K562 (cell line): ENCODE data around the gene TBL1X. TPM values are rescaled to one million over a fixed set of nuclear protein-coding genes. Genes with fewer than 3 reads are reported as not detected.

Experiments
- ATAC-seq: fragments of 200-7000 bp; cut with Tn5 transposase; 3 replicates; pipeline ENCODE4 v1.9.1; 2020; ENCODE audit warnings: moderate library complexity
- BruUV-seq: library from RNA; stranded (reverse); fragments of 400-500 nt; replicated peaks from 2 replicates; lab custom pipeline; 2021; lab: Mats Ljungman, UMichigan
- CTCF ChIA-PET: fragments of 300-600 bp; formaldehyde crosslinking; extraction: SDS; loops from one replicate; lab custom pipeline; 2021; ENCODE audit warnings: low intra/inter-chr PET ratio; lab: Yijun Ruan, JAX
- POLR2A ChIA-PET: fragments of 300-600, 350-650 bp; sonication (Branson Sonifier 250); formaldehyde crosslinking; extraction: SDS; loops from one replicate; lab custom pipeline; 2021; ENCODE audit warnings: antibody characterized with exemption, inconsistent platforms; lab: Yijun Ruan, JAX
- DNase-seq, 4 experiments: peaks; one replicate each; pipeline versions ENCODE4 v3.0.0 to v3.0.0-alpha.2; 2011 to 2018; ENCODE audit warnings: low spot score in 3 of 4, mixed read lengths in 3 of 4; ENCODE audit errors: extremely low read depth in 1 of 4
- FAIRE-seq: peaks from 2 replicates; lab custom pipeline; 2011; peaks lifted over from hg19 to GRCh38; lab: Jason Lieb, UNC
- H2AFZ ChIP-seq: 2 replicates; pipeline ENCODE4 v1.6.0; 2011; ENCODE audit warnings: low read depth, low read length, control low read depth, inconsistent platforms
- H3K27ac ChIP-seq: fragments of 200-600 bp; 3 replicates; pipeline ENCODE4 v1.8.0; 2011; ENCODE audit warnings: low read depth, mild to moderate bottlenecking, control low read depth, inconsistent platforms, low read length, moderate library complexity, mixed read lengths; ENCODE audit errors: extremely low read depth
- H3K27me3 ChIP-seq, 2 experiments: fragments of 300-600 bp in 1 of 2; 2 replicates in 1 of 2; 3 replicates in 1 of 2; pipeline versions ENCODE4 v1.6.0 to v1.8.0; 2011; ENCODE audit warnings: inconsistent platforms in 2 of 2, low read length in 2 of 2, mild to moderate bottlenecking in 1 of 2, mixed read lengths in 1 of 2, moderate library complexity in 1 of 2; ENCODE audit not compliant: control insufficient read depth in 2 of 2, insufficient read depth in 2 of 2
- H3K36me3 ChIP-seq: fragments of 300-600 bp; 3 replicates; pipeline ENCODE4 v1.8.0; 2011; ENCODE audit warnings: mild to moderate bottlenecking, low read length, inconsistent platforms; ENCODE audit not compliant: control insufficient read depth, insufficient read depth
- H3K4me1 ChIP-seq, 2 experiments: fragments of 200-600 bp in 1 of 2; replicated peaks in 1 of 2; 2 replicates in 1 of 2; 3 replicates in 1 of 2; pipeline versions ENCODE4 v1.5.1 to v1.8.0; 2011; ENCODE audit warnings: inconsistent platforms in 2 of 2, low read length in 2 of 2, mild to moderate bottlenecking in 1 of 2, mixed read lengths in 1 of 2, moderate library complexity in 1 of 2; ENCODE audit not compliant: control insufficient read depth in 2 of 2, insufficient read depth in 2 of 2
- H3K4me2 ChIP-seq: 2 replicates; pipeline ENCODE4 v1.6.1; 2011; ENCODE audit warnings: low read length, control low read depth, inconsistent platforms, mixed read lengths; ENCODE audit not compliant: insufficient read depth
- H3K4me3 ChIP-seq: fragments of 200-600 bp; sonication (generic), shearing (Covaris generic); 2 replicates; pipeline ENCODE4 v1.5.1; 2016; ENCODE audit warnings: control low read depth, inconsistent platforms
- H3K79me2 ChIP-seq: fragments of 200-600 bp; 3 replicates; pipeline ENCODE4 v1.8.0; 2011; ENCODE audit warnings: low read length, inconsistent platforms; ENCODE audit not compliant: control insufficient read depth, insufficient read depth
- H3K9ac ChIP-seq, 2 experiments: 2 replicates each; pipeline versions ENCODE4 v1.6.0 to v1.6.1; 2011; ENCODE audit warnings: low read depth in 2 of 2, low read length in 2 of 2, control low read depth in 1 of 2, inconsistent platforms in 1 of 2, mild to moderate bottlenecking in 1 of 2, mixed read lengths in 1 of 2; ENCODE audit not compliant: insufficient read depth in 1 of 2
- H3K9me1 ChIP-seq: one replicate; pipeline ENCODE4 v1.6.0; 2011; ENCODE audit warnings: inconsistent platforms, mild to moderate bottlenecking, low read length, moderate library complexity; ENCODE audit not compliant: control insufficient read depth, insufficient read depth
- H3K9me3 ChIP-seq: replicated peaks from 2 replicates; pipeline ENCODE4 v1.5.1; 2011; ENCODE audit warnings: low read depth, low read length, inconsistent platforms; ENCODE audit not compliant: control insufficient read depth, insufficient read depth
- H4K20me1 ChIP-seq: replicated peaks from 2 replicates; pipeline ENCODE4 v1.6.1; 2011; ENCODE audit warnings: low read length, inconsistent platforms, mixed read lengths; ENCODE audit not compliant: control insufficient read depth, insufficient read depth
- MYNN ChIP-seq, 2 experiments: sonication (generic); formaldehyde crosslinking in 1 of 2; IDR thresholded peaks; 2 replicates each; pipeline versions ENCODE4 v1.5.0 to v1.6.1; 2016 to 2020; ENCODE audit warnings: antibody characterized with exemption in 1 of 2, missing genetic modification reagents in 1 of 2
- NFIC ChIP-seq: fragments of 450-650 bp; IDR thresholded peaks from 2 replicates; pipeline ENCODE4 v1.6.1; 2017; ENCODE audit warnings: mild to moderate bottlenecking, inconsistent platforms
- WGBS: fragments of 100-300 bp; shearing (Covaris generic); methylation state at CpG from one replicate; pipeline ENCODE4 v1.1.6; 2016; ENCODE audit warnings: low coverage, mixed read lengths; ENCODE audit not compliant: insufficient coverage; ENCODE audit errors: missing lambda C conversion rate; 5-methylcytosine and 5-hydroxymethylcytosine counted together
- in situ Hi-C: fragments of 300-500 bp; cut with MboI; formaldehyde crosslinking; loops from 4 replicates; pipeline ENCODE4 v1.15.0; 2018; ENCODE audit warnings: inconsistent platforms, mixed read lengths
- intact Hi-C: fragments of 100-400 bp; cut with micrococcal nuclease; formaldehyde crosslinking; loops from 2 replicates; pipeline ENCODE4 v1.14.2; 2022
- polyA plus RNA-seq, 8 experiments: library from polyadenylated mRNA; depleted of rRNA in 4 of 8; stranded (reverse) in 5 of 8; unstranded in 3 of 8; fragments of >200 nt; fragmentation: Nextera tagmentation in 2 of 8; fragmentation: Illumina TruSeq in 1 of 8; extraction: Ambion mirVana in 2 of 8; extraction: Trizol in 1 of 8; gene quantifications; 2 replicates each; pipeline versions ENCODE4 v1.2.1 to v1.2.3, GENCODE V29; 2011 to 2014; ENCODE audit warnings: inconsistent platforms in 1 of 8, missing spikeins in 1 of 8
- total RNA-seq, 7 experiments: library from RNA; depleted of rRNA in 6 of 7; stranded (reverse); fragments of >200 nt in 6 of 7; fragmentation: Illumina TruSeq in 2 of 7; extraction: Trizol in 2 of 7; gene quantifications; 2 replicates each; pipeline versions ENCODE4 v1.2.1 to v1.2.3, GENCODE V29; 2011 to 2021; ENCODE audit warnings: low replicate concordance in 1 of 7

TBL1X gene
- total and polyA plus RNA-seq, 9 of the 15 experiments (the other 6 are each of a cell fraction or from before 2014, with no cell fraction given): 6.0 to 49.6 (median 19.7) TPM

- TF ChIP-seq NFIC: peak; percentile 22; the same call in 1 of the 2 replicates
These were observed 44.3 kb upstream of the TBL1X start (continued) for GRCh38 chrX:9420275-9421265.

- in situ Hi-C loops: no loop called here
- FAIRE-seq: no peak
- CTCF ChIA-PET: no interaction called here
These were observed 35.1 kb upstream of the TBL1X start for GRCh38 chrX:9429767-9430166.

More at GRCh38 chrX:9429767-9430166, 35.1 kb upstream of the TBL1X start:
- Histone ChIP-seq H3K27ac (no peak overlapping the region), H3K79me2 (no peaks in the 10 kb centered on the region), H3K27me3 (no peaks in the 10 kb centered on the region), H3K36me3 (no peaks in the 10 kb centered on the region), H3K9ac (no peak overlapping the region), H3K9me3 (no peaks in the 10 kb centered on the region), H3K4me2 (no peak overlapping the region), H3K9me1 (no peaks in the 10 kb centered on the region), H4K20me1 (no peaks in the 10 kb centered on the region), H3K4me1 (no peaks in the 10 kb centered on the region; a peak in 1 of 5 replicates), H2AFZ (no peak overlapping the region), H3K4me3 (no peak overlapping the region)
- DNase-seq (no peak), ATAC-seq (no peak)
- POLR2A ChIA-PET: interaction anchor here (1.3 kb wide), 1 partner anchor 12 kb away, joined by 3 read pairs; no protein-coding TSS in a partner anchor
- no TSS peak for BruUV-seq
- WGBS: 21% methylated on average over 4 of the region's 12 CpGs
- intact Hi-C loops: no loop called here
- TF ChIP-seq NFIC (peak; percentile 49), MYNN (IDR thresholded peaks at IDR 0.05) (no peak), MYNN (CRISPR knock-in tag; IDR thresholded peaks at IDR 0.05) (no peak)
